ENCODE data around the gene CNTN5.

- TF ChIP-seq, protein P1, sequence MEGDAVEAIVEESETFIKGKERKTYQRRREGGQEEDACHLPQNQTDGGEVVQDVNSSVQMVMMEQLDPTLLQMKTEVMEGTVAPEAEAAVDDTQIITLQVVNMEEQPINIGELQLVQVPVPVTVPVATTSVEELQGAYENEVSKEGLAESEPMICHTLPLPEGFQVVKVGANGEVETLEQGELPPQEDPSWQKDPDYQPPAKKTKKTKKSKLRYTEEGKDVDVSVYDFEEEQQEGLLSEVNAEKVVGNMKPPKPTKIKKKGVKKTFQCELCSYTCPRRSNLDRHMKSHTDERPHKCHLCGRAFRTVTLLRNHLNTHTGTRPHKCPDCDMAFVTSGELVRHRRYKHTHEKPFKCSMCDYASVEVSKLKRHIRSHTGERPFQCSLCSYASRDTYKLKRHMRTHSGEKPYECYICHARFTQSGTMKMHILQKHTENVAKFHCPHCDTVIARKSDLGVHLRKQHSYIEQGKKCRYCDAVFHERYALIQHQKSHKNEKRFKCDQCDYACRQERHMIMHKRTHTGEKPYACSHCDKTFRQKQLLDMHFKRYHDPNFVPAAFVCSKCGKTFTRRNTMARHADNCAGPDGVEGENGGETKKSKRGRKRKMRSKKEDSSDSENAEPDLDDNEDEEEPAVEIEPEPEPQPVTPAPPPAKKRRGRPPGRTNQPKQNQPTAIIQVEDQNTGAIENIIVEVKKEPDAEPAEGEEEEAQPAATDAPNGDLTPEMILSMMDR (IDR thresholded peaks at IDR 0.05; ENCODE audit: poor library complexity), result no peak
- TF ChIP-seq EZH2phosphoT487 (IDR thresholded peaks at IDR 0.05; ENCODE audit: low read depth, severe bottlenecking, unreplicated experiment), result no peak
Measured at GRCh38 chr11:99068832-99069231, 48.1 kb downstream of the CNTN5 start.

Measured in hepatocyte (in vitro differentiated cells).